GM18526 (cell line): ENCODE data around the gene ABO.

ENCODE experiments used
- POLR2A ChIP-seq: IDR thresholded peaks from 3 replicates; pipeline ENCODE4 v1.6.1; 2011; ENCODE audit not compliant: insufficient read length; ENCODE audit errors: extremely low read depth

The ABO gene

DNA sequence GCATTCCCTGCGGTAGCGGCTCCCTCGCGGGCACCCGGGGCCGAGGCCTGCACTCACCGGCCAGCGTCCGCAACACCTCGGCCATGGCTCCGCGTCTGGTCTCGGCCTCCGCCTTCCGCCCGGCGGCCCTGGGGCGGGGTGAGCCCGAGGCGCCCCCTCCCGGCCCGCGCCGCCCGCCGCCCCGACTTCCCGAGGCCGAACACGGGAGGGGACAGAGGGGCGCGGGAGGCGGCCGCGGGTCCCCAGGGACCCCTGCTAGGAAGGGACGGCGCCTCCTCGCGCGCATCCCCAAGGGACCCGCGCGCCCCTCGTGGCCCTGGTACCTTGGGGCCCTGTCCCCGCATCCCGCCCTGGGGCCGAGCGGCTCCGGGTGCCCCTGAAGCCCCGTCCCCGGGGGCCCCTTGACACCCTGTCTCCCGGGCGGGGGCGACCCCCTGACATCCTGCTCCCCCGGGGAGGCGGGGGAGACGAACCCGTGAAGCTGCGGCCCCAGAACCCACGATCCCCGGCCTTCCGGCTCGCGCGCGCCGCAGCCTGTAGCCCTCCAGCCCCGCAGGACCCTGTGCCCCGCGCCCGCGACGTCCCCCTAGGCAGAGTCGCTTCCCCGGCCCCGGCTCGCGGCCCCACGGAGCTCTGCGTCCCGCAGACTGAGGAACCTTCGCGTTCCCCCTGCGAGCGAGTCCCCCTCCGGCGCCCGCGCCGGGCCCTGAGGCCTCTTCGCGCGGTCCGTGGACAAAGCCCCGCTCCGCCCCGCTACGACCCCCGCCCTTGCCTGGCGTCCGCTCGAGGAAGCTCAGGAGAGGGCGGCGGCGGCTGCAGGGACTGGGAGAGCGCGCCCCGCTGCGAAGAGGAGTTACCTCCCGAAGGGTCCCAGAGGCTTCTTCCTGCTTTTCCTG, at the start of gene ABO:
TSS of gene ABO (minus strand) at position 97 of the 896 bp plus-strand sequence.
- TF ChIP-seq POLR2A: no peak

- TF ChIP-seq POLR2A: no peak
These were observed 49.1 kb upstream of the ABO start for GRCh38 chr9:133323991-133324703.

DNA sequence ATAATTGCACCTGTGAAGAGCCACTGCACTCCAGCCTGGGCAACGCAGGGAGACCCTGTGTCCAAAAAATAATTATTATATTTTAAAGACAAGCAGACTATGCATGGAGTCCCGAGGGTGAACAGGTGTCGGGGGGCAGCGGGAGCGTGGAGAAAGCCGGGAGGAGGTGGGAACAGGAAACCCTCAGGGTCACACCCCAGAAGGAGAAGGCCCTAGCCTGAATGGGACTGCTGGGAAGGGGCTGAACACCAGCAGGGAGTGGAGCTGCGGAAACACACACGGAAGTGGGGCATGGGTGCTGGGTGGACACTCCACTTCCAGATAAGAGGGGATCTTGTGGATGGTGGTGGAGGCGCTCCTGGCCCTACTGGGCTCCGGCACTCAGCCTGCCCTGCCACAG, 48.2 kb upstream of the ABO start:
- no peak for TF ChIP-seq POLR2A

DNA sequence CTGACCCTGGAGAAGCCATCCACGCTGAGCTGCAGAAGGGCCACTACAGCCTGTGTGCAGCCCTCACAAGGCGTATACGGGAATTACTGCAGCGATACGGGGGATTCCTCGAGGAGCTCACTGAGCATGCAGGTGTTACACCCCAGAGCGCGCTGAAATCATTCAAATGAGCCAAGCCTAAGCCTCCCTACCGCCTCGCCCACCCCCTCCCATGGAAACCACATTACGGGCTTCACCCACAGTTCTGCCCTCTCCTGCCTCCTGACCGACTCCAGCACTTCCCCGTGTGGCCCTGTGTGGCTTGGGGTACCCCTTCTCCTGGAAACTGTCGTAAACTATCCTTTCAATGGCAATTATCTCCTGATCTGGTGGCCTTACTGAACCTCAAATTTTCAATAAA, 47.7 kb upstream of the ABO start:
- TF ChIP-seq POLR2A: no peak

DNA sequence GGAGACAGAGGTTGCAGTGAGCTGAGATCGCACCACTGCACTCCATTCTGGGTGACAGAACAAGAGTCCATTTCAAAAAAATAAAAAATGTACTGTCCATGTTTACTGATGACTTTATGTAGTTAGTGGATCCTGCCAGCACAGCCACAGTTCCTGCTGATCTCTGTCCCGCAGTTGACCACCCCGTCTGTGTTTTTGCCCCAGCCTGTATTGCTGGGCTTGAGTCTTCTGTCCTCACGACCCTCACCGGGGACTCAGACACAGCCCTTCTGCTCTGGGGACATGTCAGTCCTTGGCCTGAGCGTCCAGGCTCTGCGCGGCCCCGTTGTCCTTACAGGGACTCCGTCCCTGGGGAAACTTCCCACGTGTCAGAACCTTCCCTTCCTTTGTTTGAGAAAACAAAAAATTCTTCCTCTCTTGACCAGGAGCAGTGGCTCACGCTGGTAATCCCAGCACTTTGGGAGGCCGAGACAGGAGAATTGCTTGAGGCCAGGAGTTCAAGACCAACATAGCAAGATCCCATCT, 46.5 kb upstream of the ABO start:
- TF ChIP-seq POLR2A: no peak

GRCh38 chr9:133320421-133320881, 45.5 kb upstream of the ABO start:
- TF ChIP-seq POLR2A: no peak

- TF ChIP-seq POLR2A: no peak
These were observed 41.0 kb upstream of the ABO start for GRCh38 chr9:133315997-133316396.

- no peak for TF ChIP-seq POLR2A
These were observed 34.6 kb upstream of the ABO start for GRCh38 chr9:133309608-133310007.

DNA sequence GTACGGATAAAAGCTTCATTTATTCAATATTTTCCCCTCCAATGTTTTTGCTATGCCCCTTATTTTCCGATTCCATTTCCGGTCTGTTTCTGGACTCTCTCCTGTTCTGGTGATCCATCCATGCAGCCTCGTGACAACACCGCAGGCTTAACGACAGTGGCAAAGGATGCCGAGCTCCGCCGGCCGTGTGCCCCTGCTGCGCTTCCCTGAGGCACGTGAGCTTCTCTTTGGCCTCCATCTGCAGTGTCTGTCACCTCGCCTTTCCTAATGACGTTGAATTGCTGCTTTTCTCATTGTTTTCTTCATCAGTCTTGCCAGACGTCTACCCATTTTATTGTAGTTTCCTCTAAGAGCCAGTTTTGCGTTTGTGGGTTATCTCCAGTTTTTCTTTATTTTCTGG, 32.3 kb upstream of the ABO start:
- TF ChIP-seq POLR2A: no peak

GRCh38 chr9:133306242-133307204, 31.5 kb upstream of the ABO start:
- TF ChIP-seq POLR2A: no peak

GRCh38 chr9:133305731-133306130, 30.7 kb upstream of the ABO start:
- no peak for TF ChIP-seq POLR2A

DNA sequence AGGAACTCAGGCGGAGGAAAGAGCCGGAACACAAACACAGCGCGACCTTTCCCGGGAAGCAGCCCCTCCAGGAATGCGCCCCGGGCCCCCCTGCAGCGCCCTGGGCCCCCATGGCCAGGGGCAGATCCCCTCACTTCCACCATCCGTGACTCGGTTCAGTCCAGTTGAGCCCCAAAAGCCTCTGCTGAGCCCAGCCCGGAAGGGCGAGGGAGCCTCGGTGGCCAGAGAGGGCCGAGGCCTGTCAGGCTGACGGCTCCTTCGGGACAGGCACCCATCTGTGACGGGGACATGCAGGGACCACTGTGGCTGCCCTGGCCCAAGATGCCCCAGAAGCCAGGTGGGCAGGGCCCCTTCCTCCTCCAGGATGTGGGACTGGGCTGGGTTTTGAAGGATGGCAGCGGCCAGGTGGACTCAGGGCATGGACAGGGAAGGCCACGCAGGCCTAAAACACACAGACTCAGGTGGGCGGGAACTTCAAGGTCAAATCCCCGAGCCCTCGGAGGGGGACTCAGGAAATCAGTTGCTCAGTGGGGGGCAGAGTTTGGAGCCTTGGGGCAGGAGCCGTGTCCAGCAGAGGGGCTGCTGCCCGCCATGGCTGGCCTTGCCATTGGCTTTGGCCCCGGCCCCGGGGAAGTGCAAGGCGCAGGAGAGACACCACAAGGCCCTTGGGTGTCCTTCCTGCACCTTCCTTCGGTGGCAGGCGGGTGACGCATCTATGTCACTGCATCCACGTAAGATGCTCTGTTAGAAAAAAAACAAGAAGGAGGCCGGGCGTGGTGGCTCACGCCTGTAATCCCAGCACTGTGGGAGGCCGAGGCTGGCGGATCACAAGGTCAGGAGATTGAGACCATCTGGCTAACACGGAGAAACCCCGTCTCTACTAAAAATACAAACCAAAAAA, 29.7 kb upstream of the ABO start:
- no peak for TF ChIP-seq POLR2A

GRCh38 chr9:133304158-133304470, 29.1 kb upstream of the ABO start:
- no peak for TF ChIP-seq POLR2A
